NCI-H2196 treated with DMSO at 0.1 percent for 48 hours (cell line): Measurements from ENCODE around the gene CPZ.
"Not testable (repeated sequence)": the region's sequence is repeated elsewhere in the genome, so short reads cannot be mapped to it uniquely, and the experiment has no call there.

Source experiments
- DNase-seq: peaks from one replicate; lab custom pipeline; 2025; ENCODE audit not compliant: unreplicated experiment; lab: John Stamatoyannopoulos, UW

Gene CPZ

DNA sequence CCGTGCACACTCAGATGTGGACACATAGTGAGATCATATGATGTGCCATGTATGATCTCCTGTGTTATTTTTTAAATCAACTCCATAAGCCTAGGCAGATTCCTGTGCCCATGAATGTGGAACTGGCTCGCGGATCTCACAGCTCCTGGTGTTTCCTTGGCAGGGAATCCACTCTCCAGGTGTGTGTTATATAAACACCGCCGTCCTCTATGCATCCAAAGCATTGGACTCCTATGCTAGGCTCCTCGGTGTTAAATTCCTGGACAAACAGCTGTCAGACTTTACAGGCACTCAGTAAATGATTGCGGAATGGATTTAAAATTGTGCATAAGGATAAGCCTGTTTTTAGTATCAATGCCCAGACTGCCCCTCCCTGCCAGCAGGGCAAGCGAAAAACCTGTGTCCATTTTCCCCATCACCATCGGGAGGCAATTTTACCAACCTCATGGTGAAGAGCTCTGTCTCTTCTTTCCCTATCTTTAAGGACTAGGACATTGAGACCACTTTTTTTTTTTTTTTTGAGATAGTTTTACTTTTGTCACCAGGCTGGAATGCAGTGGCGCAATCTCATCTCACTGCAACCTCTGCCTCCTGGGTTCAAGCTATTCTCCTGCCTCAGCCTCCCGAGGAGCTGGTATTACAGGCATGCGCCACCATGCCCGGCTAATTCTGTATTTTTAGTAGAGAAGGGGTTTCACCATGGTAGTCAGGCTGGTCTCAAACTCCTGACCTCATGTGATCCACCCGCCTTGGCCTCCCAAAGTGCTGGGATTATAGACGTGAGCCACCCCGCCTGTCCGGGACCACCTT is 36.0 kb upstream of the CPZ start:
- DNase-seq, result no peak

DNA sequence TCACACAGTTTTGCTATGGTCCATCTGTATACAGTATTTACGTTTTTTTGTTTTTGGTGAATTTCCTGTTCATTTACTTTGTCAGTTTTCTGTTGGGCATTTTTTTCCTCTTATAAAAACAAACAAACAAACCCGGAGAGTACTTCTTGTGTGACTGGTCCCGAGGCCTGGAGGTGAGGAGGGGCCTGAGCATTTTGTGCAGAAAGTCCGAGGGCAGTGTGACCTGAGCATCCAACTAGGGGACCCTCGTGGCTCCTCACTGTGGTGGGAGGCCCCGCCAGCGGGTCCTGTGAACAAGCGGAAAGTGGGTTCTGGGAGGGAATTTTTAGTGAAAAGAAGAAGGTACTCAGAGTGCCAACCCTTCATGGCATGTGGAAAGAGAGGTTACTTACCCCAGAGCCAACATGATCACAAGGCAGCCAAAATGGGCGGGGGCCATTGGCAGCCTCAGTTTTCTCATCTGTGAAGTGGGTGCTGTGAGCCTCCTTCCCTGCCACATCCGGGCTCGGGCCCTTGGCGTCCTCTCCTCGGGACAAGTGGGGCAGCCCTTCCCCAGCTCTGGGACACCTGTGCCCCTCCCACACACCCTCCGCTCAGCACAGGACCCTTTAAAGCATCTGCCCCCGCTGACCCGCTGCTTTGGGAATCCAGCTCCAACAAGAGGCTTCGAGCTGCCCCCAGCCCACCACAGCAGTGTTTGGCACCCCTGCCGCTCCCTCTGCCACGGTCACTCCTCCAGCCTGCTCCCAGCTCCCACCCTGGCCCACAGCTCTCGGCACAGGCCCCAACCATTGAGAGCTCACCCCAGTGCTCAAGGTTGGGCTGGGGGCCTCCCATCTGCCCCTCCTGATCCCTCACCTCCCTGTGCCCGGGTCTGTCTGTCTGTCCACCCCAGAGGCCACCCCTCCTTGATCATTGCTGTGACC is 35.2 kb upstream of the CPZ start:
- DNase-seq, result no peak

DNA sequence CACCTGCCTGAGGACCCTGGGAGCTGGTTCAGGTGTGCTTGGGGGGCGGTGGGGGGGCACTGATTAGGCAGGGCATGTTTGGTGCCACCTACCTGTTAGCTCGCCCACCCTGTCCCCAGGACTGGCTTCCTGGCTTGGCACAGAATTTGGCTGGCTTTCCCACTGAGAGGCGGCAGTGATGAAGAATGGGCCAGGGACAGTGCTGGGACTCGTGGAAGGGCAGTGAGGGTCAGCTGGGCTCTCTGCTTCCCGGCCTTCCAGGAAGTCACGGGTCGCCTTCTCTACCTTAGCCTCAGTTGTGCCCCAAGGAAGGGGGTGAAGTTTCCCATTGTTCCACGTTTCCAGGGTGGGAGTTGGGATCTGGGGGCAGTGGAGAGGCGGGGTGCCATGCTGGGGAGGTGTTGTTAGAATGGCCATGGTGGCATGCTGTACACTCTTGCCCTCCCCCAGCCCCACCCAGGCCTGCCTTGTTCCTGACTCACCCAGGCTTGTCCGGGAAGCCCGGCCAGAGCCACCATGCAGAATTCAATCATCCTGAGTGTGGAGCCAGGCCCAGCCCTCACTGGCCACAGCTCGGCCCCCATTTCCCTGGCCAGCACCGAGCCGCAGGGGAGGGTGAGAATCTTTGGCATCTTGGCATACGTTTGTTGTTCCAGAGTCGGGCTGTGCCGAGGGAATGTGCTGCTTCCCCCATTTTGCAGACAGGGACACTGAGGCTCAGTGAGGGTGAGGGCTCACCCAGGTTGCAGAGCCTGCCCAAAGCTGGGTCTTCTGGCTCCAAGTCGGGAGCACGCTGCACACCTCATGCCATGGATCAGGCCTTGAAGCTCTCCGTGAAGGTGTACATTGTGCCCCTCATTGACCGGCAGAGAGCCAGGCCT is 34.2 kb upstream of the CPZ start:
- DNase-seq, result no peak

DNA sequence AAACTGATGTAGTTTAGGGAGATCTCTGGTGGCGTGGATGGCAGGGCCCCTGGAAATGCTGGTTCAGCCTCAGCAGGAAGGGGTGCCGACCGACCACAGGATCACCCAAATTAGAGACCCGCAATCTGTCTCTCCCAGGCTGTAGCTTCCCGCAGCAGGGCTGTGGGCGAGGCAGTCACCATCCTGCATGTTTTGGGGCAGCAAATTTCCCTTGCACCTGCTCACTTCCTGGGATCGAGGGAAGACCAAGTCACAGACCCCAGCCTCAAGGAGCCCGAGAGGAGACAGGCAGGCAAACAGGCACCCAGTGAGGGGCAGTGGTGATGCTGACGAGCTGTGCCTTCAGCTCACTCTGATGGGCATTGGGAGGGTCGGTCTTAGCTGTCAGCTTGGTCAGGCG is 33.6 kb upstream of the CPZ start:
- no peak for DNase-seq

DNA sequence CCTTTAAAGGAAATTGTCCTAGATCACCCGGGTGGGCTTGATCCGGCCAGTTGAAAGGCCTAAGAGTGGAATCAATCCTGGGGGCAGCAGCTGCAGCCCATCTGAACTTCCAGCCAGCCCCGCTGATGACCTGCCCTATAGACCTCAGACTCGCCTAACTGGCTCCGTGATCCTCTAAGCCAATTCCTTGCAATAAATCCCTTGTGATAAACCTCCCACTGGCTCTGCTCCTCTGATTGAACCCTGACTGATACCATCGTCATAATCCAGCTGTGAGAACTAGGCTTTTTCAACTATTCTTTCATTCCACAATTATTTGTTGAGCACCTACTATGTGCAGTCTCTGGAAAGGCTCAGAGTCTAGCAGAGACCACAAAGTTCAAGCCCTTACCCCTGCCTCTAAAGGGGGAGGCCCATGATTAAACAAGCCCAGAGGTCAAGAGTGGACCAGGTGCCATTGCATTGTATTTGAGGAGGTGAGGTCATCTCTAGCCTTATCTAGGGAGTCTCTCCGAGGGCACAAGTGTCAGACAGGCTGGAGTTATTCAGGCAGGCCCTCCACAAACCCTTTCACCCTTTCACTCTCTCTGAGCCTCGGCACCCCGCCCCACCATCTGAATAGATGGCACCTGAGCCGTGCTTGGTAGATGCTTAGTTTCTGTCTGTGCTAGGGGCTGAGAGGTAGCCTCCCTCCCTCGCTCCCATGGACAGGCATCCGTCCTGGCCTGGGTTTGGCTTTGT is 32.9 kb upstream of the CPZ start:
- DNase-seq, result no peak

DNA sequence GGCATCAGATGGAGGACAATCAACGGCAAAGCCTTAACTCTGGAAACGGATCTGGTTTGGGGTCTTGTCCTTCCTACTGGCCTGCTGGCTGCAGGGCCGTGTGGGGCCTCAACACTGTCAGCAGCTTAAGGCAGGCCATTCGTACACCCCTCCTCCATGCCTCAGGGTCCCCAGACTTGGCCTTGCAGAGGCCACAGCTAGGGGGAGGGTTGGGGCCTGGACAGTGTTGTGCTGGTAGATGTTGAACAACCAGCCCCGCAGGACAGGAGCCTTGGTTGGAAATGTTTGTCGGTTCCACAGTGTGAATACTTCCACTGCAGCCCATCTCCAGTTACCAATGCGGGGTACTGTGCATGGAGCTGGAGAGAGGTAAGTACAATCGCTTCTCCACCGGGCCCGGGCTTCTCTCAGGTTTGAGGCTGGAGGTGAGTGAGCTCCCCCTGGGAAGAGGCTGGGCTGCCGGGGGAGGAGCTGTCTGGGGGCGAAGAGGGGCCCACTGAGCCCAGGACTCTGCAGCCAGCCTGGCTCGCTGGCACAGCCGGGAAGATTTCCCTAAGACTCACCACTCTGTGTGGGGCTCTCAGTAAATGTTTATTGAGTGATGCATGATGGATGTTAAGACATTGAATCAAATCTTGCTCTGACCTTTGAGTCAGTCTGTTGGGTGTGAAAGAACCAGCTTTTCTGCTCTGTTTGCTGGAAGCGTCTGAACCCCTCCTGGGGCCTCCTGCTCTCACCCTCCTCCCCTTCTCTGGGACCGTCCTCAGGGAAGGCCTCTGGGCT is 32.1 kb upstream of the CPZ start:
- DNase-seq, result no peak

DNA sequence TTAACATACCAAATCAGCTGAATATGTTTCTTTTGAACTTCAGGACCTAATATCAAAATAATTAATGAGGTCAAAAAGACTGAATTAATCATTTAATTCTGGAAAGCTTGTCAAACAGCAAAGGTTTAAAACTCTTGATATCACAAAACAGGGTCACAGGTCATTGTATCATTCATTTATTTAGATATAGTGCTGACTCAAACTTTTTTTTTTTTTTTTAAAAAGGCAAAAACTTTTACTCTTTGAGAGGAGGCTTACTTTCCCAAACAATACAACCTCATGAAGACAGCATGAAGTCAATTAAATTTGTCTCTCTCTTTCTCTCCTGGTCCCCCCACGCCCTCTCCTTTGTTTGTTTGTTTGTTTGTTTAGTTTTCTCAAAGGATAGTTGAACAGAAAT is 28.0 kb upstream of the CPZ start:
- DNase-seq, result no peak

DNA sequence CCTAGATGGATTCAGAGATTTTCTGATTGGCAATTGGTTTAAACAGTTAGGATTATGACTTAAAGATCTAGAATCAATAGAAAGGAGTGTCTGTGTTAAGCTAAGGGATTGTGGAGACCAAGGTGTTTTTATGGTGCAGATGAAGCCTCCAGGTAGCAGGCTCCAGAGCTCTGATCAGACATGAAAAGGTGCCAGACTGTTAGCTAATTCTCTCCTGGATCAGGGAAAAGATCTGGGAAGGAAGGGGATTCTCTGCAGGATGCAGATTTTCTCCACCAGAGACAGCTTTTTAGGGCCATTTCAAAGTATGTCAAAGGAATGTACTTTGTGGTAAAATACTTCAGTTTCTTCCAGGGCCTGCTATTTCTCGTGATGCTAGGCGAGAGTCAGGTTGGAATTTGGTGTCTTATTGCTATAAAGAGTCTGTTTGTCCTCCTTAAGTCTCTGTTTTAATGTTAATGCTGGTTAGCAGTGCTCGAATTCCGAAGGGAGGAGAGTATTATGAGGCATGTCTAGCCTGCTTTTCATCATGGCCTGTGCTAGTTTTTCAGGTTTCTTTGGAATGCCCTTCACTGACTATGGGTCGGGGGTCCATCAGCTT is 24.4 kb upstream of the CPZ start:
- DNase-seq, result no peak

DNA sequence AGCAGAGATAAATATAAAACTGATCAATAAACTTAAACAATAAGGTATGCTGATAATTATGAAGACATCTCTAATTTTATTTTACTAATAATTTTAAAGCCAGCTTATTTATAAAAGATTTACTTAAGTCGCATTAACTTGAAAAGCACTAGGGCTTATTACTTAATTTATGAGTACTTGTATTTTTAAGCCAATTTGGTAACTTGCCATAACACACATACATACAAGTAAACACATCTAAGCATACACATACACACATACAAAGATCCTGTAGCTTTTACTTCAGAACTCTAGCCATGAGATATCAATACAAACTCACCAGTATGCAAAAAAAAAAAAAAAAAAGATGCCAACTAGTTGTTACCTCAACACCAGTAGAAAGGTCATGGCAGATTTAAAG is 22.4 kb upstream of the CPZ start:
- no peak for DNase-seq

DNA sequence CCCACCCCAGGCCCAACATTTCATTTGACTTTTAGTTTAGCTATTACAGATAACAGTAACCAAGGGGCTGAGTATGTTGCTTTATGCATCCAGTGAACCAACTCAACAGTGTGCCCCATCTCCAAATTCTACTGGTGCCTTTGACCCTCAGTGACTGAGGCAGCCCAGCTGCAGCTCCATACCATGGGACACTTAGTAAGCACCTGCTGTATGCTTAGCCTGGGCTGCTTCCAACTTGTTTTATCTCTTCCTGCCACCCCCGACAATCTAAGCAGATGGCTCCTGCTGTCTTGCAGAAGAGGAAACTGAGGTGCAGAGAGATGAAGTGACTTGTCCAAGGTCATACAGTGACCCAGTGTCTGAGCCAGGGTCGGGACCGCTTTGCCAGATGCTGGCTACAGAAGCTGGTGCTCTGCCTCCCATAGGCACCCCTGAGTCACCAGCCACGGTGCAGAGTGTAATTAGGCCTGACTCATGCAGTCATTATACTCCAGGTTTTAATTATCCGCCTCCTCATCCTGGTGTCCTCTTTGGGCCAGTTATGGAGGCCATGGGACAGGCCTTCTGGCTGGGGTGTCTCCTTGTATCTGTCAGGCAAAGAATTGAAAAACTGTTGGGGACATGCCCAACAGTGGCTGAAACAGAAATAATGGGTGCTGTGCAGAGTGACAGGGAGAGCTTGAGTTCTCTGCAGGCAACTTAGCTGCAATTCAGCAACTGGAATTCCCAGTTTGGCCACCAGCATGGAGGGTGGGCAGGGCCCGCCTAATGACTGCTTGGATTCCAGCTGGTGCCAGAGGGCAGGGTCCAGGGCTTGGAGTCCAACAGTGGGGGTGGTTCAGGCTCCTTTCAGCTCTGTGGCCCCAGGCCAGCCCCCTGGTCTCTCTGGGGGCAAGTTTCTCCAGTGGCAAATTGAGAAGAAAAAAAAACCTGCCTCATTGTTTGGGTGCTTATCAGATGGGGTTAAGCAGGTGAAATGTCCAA is 20.6 kb upstream of the CPZ start:
- DNase-seq, result no peak

DNA sequence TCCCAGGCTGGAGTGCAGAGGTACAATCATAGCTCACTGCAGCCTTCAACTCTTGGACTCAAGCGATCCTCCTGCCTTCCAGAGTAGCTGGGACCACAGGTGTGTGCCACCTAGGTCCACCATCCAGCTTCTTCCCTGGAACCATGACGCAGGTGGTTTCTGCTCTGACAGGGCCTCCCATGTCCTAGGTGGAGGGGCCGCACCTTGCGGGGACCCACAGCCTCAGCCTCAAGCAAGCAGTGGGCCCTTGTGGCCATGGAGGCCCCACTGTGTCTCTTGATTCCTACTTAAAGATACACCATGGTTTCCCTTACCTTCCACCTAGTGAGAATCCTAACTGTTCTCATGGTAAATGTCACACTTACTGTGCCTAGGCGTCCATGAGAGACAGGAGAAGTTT is 19.3 kb upstream of the CPZ start:
- no peak for DNase-seq

DNA sequence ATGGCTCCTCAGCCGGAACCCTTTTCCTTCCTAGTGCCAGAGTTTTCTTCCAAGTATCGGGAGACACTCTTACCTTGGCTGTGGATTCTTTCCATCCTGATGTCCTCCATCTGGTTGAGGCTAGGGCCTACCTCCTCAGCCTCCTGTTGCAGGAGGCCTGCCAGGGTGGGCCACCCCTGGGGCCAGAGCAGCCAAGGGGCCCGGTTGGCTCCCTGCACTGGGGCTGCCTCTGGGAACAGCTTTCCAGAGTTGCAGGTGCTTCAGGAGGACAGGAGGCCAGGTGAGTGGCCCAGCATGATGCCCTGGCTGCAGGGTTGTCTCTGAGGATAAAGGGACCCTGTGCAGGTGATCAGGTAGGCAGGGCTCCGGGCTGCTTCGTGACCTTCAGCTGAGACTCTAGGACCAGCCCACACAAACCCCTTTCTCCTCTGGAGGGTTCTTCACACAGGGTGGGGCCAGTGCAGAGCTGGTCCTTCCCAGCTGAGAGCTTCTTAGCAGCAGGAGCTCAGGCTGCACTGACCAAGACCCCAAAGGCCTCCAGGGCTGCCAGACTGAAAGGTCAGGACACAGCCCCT is 17.7 kb upstream of the CPZ start:
- DNase-seq, result no peak

DNA sequence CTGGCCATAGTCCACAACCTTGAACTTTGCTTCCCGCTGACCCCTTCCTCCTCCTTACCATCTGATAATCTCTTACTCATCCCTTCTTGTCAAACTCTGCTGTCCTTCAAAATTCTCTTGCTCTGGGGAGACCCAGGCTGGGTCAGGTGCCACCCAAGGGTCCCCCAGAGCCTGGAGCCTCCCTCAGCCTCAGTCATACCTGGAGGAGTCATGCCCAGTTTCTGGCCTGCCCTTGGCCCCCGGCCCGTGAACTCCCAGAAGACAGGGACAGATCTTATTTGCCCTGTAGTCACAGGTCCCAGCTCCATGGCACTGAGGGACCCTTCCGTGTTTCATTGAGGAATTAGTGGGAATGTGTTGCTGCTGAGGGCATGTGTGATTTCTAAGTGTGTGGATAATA is 17.1 kb upstream of the CPZ start:
- DNase-seq, result no peak

DNA sequence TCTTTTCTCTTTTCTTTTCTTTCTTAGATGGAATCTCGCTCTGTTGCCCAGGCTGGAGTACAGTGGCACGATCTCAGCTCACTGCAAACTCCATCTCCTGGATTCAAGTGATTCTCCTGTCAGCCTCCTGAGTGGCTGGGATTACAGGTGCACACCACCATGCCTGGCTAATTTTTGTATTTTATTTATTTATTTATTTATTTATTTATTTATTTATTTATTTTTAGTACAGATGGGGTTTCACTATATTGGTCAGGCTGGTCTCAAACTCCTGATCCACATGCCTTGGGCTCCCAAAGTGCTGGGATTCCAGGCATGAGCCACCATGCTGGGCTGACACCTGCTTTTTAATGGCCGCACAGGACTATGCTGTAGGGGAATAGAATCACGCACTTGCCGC is 16.0 kb upstream of the CPZ start:
- DNase-seq, result not testable (repeated sequence)

DNA sequence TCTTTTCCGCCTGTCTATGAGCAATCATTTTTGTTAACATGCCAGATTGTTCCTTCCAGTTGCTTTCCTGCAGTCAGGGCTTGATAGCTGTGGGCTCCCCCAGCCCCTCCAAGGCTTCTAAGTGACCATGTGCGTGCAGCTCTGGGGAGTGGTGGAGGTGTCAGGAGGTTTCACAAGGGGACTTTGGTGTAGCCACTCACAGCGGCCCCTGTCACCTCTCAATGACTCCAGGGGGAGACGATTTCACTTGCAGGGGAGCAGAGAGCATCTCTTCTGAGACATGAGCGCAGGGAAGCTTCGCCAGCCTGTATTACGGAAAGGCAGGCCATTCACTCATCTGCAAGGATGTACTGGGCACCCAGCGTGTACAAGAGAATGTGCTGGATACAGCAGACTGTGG is 15.5 kb upstream of the CPZ start:
- no peak for DNase-seq

DNA sequence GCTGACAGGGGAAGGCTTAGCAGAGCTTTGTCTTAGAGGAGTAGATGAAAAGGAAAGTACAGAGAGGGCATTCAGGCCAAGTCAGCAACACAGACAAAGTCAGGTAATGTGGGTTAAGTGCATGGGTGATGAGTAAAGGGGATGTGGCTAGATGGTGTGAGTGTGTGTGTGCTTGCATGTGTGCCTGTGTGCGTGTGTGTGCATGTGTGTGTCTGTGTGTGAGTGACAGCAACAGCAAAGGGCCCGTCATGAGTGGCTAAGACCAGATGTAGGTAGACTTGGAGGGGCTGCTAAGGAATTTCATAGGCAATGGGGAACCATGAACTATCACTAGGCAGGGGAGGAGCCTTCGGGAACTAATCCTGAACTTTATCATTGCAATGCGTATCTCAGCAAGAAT is 14.6 kb upstream of the CPZ start:
- DNase-seq, result no peak

DNA sequence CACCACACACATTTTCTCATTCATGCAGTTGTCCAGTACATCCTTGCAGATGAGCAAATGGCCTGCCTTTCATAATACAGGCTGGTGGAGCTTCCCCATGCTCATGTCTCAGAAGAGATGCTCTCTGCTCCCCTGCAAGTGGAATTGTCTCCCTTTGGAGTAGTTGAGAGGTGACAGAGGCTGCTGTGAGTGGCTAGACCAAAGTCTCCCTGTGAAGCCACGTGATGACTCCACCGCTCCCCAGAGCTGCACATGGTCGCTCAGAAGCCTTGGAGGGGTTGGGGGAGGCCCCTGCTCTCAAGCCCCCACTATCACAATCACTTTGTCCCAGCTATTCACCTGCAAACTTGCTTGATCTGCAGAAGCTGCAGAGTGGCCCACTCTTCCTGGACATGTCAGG is 13.8 kb upstream of the CPZ start:
- no peak for DNase-seq
